ENCODE measurements around the gene DCTN1. TPM values are rescaled to one million over a fixed set of nuclear protein-coding genes. Genes with fewer than 3 reads are reported as not detected.
A peak's percentile ranks its signal among the peaks of the same experiment; 100 is the strongest.

The DCTN1 gene
- total RNA-seq, 1 donor from 2014 or later = 100 TPM

DNA sequence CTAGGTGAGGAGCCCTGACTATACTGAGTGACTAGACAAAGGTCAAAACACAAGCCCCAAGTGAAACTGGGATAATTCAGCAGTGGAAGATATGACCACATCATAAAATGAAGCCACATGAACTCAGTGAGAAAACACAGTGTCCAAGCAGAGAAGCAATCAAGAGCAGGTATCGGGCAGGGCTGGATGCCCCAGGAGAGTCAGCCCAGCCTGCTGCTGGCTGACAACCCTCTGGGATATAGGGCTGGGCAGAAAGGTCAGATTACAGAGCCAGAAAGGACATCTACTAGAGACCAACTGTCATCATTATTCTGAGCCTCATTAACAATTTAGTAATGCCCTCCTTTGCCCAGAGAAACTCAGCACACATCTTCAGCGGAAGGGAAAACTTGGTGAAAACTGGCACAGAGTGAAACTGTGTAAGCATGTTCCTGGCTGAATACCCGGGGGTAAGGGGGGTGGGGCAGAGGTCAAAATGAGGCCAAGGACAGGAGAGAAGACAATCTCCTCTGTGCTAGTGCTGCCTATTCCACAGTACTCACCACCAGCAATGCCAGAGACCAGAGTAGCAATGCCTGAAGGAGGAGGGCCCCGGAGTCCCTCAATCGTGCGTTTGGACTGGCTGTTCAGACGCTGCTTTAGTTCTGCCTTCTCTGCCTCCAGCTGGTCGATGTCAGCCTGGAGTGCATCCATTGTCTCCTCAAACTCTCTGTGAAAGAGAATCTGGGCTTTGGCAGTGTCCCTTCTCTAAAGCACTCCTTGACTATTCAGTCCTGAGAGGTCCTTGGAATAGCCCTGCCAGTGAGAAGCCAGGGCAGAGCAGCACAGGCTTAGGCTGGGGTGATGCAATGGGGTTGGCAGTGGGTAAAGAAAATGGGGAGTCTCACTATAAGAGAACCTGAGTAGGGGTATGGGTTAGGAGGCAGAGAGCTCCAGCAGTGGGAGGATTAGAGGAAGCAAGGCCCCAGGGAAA is 15.3 kb downstream of the DCTN1 start:
- H3K36me3 ChIP-seq = no peaks in the 10 kb centered on the region
- H3K4me3 Mint-ChIP-seq = no peak overlapping the region
- no peak for DNase-seq (ENCODE audit: low spot score)
- H3K4me3 ChIP-seq = no peak overlapping the region
- H4K20me1 ChIP-seq (ENCODE audit: low read depth) = no peaks in the 10 kb centered on the region
- peaks cover 56% of the 10 kb centered on the region for H3K36me3 Mint-ChIP-seq
- H3K27ac Mint-ChIP-seq = no peak overlapping the region
- no peak overlapping the region for H3K4me2 ChIP-seq
- peaks cover 4% of the 10 kb centered on the region for H3K27me3 Mint-ChIP-seq (ENCODE audit: insufficient read depth, low read depth)
- H2AFZ ChIP-seq (replicated peaks) = no peak overlapping the region
- H3K79me2 ChIP-seq (ENCODE audit: low read depth) = no peaks in the 10 kb centered on the region
- no peak overlapping the region for H3K27ac ChIP-seq
- H3F3A ChIP-seq (ENCODE audit: low read depth) = no peaks in the 10 kb centered on the region
- no peaks in the 10 kb centered on the region for H3K9me3 Mint-ChIP-seq
- H3K27me3 ChIP-seq = no peaks in the 10 kb centered on the region
- no peak for TF ChIP-seq EZH2phosphoT487 (IDR thresholded peaks at IDR 0.05)
- TF ChIP-seq, protein P1, sequence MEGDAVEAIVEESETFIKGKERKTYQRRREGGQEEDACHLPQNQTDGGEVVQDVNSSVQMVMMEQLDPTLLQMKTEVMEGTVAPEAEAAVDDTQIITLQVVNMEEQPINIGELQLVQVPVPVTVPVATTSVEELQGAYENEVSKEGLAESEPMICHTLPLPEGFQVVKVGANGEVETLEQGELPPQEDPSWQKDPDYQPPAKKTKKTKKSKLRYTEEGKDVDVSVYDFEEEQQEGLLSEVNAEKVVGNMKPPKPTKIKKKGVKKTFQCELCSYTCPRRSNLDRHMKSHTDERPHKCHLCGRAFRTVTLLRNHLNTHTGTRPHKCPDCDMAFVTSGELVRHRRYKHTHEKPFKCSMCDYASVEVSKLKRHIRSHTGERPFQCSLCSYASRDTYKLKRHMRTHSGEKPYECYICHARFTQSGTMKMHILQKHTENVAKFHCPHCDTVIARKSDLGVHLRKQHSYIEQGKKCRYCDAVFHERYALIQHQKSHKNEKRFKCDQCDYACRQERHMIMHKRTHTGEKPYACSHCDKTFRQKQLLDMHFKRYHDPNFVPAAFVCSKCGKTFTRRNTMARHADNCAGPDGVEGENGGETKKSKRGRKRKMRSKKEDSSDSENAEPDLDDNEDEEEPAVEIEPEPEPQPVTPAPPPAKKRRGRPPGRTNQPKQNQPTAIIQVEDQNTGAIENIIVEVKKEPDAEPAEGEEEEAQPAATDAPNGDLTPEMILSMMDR (IDR thresholded peaks at IDR 0.05) = no peak
- TF ChIP-seq EZH2 (IDR thresholded peaks at IDR 0.05) = no peak
- H3K4me1 ChIP-seq = no peaks in the 10 kb centered on the region
- H3K9ac ChIP-seq = no peak overlapping the region
- no peaks in the 10 kb centered on the region for H3K4me1 Mint-ChIP-seq
- no peaks in the 10 kb centered on the region for H3K9me3 ChIP-seq (ENCODE audit: low read depth)

DNA sequence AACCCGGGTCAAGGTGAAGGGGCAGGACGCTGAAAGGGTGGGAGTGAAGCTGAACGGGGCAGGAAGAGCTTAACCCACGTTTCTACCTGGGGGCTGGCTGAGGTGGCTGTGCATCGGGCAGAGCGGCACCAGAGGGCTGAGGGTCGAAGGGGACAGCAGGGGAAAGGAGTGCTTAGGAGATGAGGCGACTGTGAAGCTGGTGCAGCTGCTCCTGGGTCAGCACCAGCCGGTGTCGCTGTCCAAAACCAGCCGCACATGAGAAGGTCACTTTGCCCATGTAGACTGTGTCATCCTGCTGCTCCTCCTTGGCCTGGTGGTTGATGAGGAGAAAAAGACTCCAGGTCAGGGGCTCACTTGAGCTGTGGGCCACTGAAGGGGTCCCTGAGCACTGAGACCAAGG is 18.8 kb downstream of the DCTN1 start:
- H3K4me3 ChIP-seq = no peak overlapping the region
- Mint-ChIP-seq H3K27ac (no peak overlapping the region), H3K4me1 (no peaks in the 10 kb centered on the region), H3K4me3 (peak overlapping the region; percentile 59), H3K9me3 (no peaks in the 10 kb centered on the region), H3K36me3 (peaks cover 50% of the 10 kb centered on the region), H3K27me3 (ENCODE audit: insufficient read depth, low read depth) (peaks cover 6% of the 10 kb centered on the region)
- no peak overlapping the region for H3K27ac ChIP-seq
- no peaks in the 10 kb centered on the region for H3K27me3 ChIP-seq
- H4K20me1 ChIP-seq (ENCODE audit: low read depth) = no peaks in the 10 kb centered on the region
- TF ChIP-seq, protein P1 (IDR thresholded peaks at IDR 0.05) = no peak
- TF ChIP-seq EZH2 (IDR thresholded peaks at IDR 0.05) = no peak
- TF ChIP-seq EZH2phosphoT487 (IDR thresholded peaks at IDR 0.05) = no peak
- H3K9me3 ChIP-seq (ENCODE audit: low read depth) = no peaks in the 10 kb centered on the region
- no peaks in the 10 kb centered on the region for H3F3A ChIP-seq (ENCODE audit: low read depth)
- no peaks in the 10 kb centered on the region for H3K79me2 ChIP-seq (ENCODE audit: low read depth)
- H3K9ac ChIP-seq = no peak overlapping the region
- DNase-seq (ENCODE audit: low spot score) = no peak
- H3K4me1 ChIP-seq = no peaks in the 10 kb centered on the region
- H2AFZ ChIP-seq (replicated peaks) = no peak overlapping the region
- no peak overlapping the region for H3K4me2 ChIP-seq
- H3K36me3 ChIP-seq = no peaks in the 10 kb centered on the region

DNA sequence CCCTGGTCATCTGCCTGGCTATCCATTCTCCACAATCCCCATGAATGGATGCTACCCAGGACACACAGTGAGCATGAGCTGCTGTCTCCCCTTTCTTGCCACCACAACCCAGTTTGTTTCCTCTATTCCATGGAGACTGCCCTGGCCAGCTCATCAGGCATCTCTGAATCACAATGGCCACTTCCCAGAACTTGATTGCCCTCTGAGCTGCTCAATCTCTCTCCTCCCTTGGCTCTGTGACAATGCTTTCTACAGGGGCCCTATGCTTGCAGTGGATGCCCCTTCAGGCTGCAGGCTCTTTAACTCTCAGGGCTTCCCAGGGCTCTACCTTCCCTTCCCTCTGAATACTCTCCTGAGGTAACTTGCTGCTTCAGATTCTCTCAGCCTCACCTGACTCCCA is 22.5 kb downstream of the DCTN1 start:
- Mint-ChIP-seq H3K36me3 (peaks cover 43% of the 10 kb centered on the region), H3K27me3 (ENCODE audit: insufficient read depth, low read depth) (peaks cover 4% of the 10 kb centered on the region), H3K9me3 (no peaks in the 10 kb centered on the region), H3K27ac (no peak overlapping the region), H3K4me1 (no peaks in the 10 kb centered on the region), H3K4me3 (no peak overlapping the region)
- Histone ChIP-seq H3K4me3 (no peak overlapping the region), H3F3A (ENCODE audit: low read depth) (no peaks in the 10 kb centered on the region), H3K79me2 (ENCODE audit: low read depth) (no peaks in the 10 kb centered on the region), H3K27me3 (no peaks in the 10 kb centered on the region), H3K4me2 (no peak overlapping the region), H3K9me3 (ENCODE audit: low read depth) (no peaks in the 10 kb centered on the region), H3K4me1 (no peaks in the 10 kb centered on the region), H3K9ac (no peak overlapping the region), H2AFZ (replicated peaks) (no peak overlapping the region), H4K20me1 (ENCODE audit: low read depth) (no peaks in the 10 kb centered on the region), H3K27ac (no peak overlapping the region), H3K36me3 (no peaks in the 10 kb centered on the region)
- DNase-seq (ENCODE audit: low spot score) = no peak
- TF ChIP-seq EZH2phosphoT487 (IDR thresholded peaks at IDR 0.05) = no peak
- TF ChIP-seq, protein P1 (IDR thresholded peaks at IDR 0.05) = no peak
